ENCODE measurements around the gene SH3GLB2.

The SH3GLB2 gene

DNA sequence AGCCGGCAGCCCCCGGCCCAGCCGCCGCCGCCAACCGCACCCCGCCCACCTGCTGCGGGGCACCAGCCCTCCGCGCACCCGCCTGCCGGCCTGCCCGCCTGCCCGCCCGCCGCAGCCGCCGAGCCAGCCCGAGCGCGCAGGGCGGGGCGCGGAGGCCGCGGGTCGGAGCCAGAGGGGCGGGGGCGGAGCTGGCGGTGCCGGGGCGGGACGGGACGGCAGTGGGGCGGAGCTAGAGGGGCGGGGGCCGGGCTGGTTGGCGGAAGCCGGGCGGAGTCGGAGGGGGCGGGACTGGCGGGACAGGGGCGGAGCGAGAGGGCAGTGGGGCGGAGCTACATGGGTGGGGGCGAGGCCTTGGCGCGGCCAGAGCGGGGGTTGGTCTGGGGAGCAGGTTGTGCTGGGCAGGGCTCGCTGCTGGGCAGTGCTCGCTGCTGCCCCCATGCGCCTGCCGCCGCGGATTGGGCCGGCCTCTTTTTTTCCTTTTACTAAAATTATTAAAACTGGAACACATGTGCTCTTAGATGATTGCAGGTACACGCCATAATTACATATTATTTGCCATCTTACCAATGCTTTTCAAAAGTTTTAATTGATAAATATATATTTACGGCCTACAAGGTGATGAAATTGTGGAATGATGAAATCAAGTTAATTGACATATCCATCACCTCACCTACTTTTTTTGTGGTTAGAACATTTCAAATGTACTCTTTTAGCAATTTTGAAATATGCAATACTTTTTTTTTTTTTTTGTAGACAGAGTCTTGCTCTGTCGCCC lies at the start of gene SH3GLB2:
TSS of gene SH3GLB2 (minus strand) at position 140 of the 775 bp plus-strand sequence. CDS start 177 bp downstream, outside the sequence.
- in situ Hi-C loops (cut with MboI; ENCODE audit: low sequenced_read_pairs) = no loop called here

DNA sequence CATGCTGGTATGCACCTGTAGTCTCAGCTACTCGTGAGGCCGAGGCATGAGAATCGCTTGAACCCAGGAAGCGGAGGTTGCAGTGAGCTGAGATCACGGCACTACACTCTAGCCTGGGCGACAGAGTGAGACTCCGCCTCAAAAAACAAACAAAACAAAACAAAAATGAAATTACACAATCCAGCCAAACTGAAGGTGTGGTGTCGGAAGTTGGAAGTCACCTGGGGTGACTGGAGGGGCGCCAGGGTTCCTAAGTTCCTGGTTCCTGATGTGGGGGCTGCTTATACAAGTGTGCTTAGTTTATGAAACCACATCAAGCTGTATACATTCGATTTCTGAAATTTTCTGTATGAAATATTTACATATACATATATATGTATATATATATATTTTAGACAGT lies 49.1 kb upstream of the SH3GLB2 start:
- in situ Hi-C loops (cut with MboI; ENCODE audit: low sequenced_read_pairs) = no loop called here

DNA sequence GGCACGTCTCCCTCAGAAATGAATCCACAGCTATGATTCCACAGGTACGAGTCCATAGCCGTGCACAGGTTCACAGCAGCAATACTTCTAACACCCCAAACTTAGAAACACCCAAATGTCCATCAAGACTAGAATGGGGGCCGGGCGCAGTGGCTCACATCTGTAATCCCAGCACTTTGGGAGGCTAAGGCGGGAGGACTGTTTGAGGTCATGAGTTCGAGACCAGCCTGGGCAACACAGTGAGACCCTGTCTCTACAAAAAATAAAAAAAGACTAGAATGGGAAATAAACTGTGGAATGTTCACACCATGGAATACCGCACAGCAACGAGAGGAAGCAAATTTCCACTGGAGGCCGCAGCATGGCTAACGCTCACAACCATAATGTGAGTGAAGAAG lies 48.5 kb upstream of the SH3GLB2 start:
- in situ Hi-C loops (cut with MboI; ENCODE audit: low sequenced_read_pairs) = no loop called here

DNA sequence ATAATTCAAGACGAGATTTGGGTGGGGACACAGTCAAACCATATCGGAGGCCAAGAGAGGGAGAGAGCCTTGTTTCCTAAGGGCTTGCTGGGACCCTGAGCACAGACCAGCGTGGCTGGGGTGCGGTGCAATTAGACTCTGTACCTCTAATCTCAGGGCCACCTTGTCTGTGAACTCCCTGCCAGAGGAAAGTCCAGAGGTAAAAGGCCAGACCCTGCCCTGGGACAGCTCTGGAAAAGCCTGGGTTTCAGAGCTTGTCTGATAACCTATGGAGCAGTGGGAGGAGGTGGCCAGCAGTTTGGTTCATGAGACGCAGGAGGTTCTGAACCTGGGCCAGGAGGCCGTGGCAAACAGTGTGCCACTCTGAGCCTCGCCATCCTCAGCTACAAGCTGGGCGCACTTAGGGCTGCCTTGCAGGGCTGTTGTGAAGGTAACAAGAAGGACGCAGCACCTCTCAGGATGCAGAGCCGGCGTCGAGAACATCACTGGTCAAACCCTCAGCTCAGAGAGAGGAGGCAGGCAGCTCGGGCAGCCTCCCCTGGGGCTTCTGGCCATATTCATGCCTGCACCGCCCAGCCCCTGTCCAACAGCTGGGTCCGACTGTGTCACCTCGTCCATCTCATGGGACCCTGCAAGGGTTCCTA lies 48.0 kb upstream of the SH3GLB2 start:
- in situ Hi-C loops (cut with MboI; ENCODE audit: low sequenced_read_pairs) = no loop called here

DNA sequence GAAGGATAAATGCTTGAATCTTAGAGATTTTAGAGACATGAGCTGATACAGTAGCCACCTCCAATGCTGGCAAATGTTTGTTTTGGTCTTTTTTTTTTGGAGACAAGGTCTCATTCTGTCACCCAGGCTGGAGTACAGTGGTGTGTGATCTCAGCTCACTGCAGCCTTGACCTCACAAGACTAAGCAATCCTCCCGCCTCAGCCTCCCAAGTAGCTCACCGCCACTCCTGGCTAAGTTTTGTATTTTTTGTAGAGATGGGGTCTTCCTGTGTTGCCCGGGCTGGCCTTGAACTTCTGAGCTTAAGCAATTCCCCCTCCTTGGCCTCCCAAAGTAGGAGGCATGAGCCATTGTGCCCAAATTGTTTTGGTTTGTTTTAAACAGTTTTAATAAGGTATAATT lies 46.0 kb upstream of the SH3GLB2 start:
- in situ Hi-C loops (cut with MboI; ENCODE audit: low sequenced_read_pairs) = no loop called here

DNA sequence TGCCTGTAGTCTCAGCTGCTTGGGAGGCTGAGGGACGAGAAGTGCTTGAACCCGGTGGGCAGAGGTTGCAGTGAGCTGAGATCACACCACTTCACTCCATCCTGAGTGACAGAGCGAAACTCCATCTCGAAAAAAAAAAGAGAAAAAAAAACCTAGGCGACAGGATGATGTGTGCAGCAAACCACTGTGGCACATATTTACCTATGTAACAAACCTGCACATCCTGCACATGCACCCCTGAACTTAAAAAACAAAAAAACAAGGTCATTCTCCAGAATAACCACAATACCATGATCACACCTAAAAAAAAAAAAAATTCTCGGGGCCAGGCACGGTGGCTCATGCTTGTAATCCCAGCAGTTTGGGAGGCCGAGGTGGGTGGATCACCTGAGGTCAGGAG lies 45.3 kb upstream of the SH3GLB2 start:
- in situ Hi-C loops (cut with MboI; ENCODE audit: low sequenced_read_pairs) = no loop called here

DNA sequence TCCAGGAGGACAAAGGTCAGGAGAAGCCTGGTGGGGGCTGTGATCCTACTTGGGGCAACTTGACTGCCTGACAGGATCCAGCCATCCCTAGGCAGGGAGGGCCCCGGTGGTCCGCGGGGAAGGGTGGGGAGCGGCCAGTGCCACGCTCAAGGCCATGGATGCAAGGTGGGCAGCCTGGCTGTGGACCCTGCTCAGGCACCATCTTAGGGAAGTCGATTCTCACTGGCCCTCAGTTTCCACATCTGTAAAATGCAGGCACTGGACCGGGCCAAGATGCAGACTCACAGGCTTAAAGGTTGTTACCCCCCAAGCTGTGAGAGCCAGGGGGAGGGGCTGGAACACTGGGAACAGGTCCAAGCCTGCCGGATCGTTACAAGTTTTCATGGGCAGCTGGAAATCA lies 44.0 kb upstream of the SH3GLB2 start:
- in situ Hi-C loops (cut with MboI; ENCODE audit: low sequenced_read_pairs) = no loop called here

DNA sequence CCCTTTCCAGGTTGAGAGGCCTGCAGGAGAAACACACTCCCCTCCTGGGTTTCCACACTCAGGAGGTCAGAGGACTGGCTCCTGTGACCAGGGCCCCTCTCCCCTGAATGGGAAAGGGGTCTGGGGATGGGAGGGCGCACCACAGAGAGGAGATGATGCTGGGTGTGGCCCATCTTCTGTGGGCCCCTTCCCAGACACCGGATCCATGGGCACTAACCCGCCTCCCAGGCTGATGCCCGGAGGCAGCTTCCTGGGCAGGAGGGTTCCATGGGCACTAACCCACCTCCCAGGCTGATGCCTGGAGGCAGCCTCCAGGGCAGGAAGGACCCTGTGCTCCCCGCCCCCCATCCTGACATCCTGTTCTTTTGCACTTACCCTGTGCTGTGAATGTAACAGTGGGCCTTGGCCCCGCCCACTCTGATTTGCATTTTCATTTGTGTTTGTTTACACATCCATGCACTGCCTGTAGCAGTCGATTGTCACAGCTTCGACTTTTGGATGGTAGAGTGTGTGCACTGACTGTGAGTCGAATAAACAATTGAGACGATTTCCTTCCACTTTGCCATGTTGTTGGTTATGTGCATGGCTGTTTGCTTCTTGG lies 43.5 kb upstream of the SH3GLB2 start:
- in situ Hi-C loops (cut with MboI; ENCODE audit: low sequenced_read_pairs) = no loop called here

DNA sequence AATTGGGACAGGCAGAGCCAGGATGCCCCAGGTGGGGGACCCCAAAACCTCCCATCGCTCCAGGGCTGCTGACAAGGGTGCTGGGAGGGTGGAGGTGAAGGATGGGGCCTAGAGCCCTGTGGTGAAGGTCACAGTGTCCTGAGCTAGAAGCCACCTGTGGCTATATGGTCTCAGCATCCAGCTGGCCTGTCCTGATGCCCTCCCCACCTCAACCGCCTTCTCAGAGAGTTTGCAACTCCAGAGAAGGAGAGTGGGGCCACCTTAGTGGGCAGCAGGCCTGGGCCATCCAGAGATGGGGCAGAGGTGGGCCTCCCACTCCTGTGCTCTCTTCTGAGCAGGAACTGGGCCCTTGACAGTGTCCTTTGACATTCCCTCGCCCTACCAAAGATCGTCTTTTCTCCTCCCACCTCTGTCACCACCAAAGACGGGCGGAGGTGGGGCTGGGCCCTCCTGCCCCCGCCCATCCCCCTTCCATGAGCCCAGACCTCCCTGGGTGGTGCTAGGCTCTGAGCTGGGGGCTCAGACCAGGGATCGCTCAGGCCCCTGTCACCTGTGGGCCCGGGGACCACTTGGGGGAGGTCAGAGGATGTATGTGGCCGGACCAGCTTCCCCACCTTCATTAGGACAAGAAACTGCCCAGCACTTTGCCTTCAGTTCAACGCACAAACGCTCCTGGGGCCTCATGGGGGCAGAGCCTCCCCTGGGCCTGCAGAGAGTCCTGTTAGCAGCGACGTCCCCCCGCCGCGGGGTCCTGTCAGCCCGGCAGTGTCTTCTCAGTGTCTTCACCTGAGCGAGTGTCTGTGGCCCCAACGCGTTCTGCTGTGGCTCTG lies 42.8 kb upstream of the SH3GLB2 start:
- in situ Hi-C loops (cut with MboI; ENCODE audit: low sequenced_read_pairs) = no loop called here

DNA sequence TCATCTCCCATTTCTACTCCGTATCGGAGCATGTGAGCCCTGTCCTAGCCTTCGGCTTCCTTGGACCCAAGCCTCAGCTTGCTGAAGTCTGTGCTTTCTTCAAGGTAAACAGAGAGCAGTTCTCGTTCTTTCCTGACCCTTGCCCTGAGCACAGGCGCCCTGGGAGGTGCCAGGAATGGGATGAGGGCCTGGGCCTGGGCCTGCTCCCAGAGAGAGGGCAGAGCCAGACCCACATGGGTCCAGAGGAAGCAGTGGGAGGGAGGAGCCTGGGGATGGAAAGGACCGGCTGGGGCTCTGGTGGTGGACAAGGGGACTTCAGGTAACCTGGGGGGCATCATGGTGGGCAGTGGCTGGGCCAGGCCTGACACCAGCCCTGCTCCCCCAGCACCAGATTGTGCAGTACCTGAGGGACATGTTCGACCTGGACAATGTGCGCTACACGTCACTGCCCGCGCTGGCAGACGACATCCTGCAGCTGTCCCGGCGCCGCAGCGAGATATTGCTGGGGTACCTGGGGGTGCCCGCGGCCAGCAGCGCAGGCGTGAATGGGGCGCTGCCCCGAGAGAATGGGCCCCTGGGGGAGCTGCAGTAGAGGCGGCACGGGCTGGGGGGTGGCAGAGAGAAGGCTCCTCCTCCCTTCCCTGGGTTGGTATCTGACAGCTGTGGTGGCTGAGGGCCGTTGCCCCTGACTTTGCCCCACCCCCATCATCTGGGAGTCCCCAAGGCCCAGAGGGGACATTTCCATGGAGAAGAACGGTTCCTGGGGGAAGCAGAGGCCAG lies 41.9 kb upstream of the SH3GLB2 start:
- in situ Hi-C loops (cut with MboI; ENCODE audit: low sequenced_read_pairs) = no loop called here

DNA sequence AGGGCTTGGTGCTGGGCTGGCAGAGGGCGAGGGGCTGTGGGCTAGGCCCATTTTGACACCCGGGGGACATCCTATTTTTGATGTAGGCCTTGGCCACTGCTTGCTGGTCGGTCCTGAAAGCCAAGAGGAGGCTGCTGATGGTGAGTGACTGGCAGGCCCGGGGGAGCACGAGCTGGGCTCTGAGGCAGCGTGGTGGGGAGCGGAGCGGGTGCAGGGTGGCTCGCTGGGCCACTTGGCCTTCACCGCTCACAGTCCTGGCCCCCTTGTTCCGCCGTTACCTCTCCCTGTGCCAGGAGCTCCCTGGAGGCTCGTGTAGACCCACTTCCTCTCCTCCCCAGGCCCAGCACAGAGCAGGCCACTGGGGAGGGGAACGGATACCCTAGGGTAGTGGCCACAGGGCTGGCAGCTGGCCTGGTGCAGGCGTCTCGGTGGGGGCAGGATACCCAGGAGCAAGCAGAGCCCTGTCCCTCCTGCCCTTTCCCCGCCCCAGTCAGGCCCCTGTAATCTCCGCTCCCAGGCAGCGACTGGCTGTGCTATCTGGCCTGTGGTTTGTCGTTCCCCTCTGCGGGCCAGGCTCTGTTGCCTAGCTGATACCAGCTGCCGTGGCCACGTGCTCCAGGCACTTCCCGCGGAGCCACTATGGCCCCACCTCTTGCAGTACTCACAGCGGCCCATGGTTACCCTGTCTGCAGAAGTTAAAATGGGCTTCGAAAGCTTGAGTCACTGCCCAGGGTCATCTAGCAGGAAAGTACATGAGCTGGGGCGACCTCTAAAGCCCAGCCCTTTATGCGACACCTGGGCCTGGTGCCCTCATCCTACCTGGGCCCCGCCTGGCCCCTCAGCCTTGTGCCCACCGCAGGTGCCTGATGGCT lies 41.1 kb upstream of the SH3GLB2 start:
- in situ Hi-C loops (cut with MboI; ENCODE audit: low sequenced_read_pairs) = no loop called here

DNA sequence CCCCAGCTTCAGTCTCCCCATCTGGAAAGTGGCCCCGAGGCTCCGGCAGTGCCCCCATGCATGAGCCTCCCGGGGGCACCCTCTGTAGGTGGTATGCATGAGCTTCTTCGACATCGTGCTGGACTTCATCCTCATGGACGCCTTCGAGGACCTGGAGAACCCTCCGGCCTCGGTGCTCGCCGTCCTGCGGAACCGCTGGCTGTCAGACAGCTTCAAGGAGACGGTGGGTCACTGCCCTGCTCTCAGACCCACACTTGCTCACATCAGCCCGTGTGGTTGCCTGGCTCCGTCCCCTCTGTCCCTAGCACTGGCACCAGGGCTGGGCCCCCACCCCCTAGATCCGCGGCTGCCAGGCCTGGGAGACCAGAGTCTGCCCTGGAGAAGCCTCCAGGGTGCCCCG lies 40.0 kb upstream of the SH3GLB2 start:
- in situ Hi-C loops (cut with MboI; ENCODE audit: low sequenced_read_pairs) = no loop called here

DNA sequence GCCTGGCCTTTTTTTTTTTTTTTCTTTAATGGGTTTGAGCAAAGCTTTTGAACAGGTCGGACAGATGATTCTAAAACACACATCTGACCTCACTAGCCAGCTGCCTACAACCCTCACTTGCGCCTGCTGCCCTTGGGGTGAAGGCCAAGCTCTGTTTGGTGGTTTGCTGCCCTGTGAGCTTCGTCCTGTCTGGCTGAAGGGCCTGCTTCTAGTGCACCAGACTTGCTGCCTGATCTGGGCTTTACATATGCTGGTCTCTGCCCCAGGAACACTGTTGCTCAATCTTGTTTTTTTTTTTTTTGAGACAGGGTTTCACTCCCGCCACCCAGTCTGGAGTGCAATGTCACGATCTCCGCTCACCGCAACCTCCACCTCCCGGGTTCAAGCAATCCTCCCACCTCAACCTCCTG lies 36.4 kb upstream of the SH3GLB2 start:
- in situ Hi-C loops (cut with MboI; ENCODE audit: low sequenced_read_pairs) = no loop called here

DNA sequence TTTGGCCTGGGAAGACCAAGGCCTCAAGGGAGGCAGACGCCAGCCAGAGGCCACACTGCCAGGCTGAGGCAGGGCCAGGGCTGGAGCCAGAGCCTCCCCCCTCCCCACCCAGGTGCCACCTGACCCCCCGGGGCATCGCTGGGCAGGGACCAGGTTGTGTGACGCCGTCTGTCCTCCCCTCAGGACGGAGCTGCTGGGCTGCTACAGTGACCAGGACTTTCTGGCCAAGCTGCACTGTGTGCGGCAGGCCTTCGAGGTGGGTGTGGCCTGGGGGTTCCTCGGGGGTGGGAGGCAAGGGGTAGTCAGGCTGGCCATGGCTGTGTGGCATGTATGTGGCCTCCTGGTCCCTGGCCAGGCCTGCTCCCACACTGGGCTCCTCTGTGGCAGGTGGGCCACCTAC lies 34.9 kb upstream of the SH3GLB2 start:
- in situ Hi-C loops (cut with MboI; ENCODE audit: low sequenced_read_pairs) = no loop called here

DNA sequence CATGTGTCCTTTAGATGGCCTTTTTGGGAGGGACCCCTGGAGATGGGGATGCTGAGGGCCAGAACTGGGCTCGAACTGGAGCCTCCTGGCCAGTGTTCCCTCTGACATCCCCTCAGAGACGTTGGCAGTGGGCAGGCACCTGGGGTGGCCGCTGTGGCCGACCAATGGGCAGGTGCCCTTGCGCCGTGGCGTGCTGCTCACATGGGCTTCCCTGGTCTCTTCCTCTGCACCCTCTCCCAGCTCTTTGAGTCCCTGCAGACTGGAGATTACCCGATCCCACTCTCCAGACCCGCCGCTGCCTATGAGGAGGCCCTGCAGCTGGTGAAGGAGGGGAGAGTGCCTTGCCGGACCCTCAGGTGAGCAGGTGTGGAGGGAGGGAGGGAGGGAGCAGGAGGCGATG lies 32.9 kb upstream of the SH3GLB2 start:
- in situ Hi-C loops (cut with MboI; ENCODE audit: low sequenced_read_pairs) = no loop called here

DNA sequence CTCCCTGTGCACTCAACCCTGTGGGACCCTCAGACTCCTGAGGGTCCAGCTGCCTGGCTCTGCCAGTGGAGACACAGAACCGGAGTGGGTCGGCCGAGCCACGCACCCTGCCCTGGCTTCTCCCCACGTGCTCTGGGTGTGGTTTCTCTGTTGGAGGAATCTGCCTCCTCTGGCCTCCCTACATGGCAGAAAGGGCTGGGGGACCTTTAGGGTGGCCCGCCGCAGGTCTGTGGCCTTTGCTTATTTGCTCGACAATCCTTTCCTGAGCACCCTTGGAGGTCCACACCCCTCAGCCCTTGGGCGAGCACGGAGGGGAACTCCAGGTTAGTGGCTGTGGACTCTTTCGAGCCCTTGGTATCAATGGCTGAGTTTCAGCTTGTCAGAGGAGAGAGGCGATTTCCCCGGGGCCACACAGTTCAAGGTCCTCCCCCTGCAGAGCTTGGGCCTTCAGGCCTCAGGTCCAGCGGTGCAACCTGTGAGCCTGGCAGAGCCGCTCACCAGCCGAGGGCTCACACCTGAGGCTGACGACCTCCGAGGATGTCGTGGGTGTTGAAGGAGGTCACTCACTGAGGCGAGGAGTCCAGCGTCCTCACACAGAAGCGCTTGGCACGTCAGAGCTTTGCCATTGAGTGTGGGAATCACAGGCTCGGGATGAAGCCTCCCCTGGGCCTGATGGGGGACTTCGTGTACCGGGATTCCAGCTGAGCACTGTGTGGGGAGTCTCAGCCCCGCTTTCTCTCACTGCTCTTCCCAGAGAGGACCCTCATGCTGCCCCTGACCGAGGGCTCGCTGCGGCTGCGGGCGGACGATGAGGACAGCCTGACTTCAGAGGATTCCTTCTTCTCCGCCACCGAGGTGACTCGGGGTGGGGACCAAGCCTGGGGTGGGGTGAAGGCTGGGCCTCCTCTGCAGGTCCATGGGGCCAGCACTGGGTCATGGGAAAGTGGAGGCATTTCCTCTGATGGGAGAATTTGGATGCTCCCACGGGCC lies 32.0 kb upstream of the SH3GLB2 start:
- in situ Hi-C loops (cut with MboI; ENCODE audit: low sequenced_read_pairs) = no loop called here

DNA sequence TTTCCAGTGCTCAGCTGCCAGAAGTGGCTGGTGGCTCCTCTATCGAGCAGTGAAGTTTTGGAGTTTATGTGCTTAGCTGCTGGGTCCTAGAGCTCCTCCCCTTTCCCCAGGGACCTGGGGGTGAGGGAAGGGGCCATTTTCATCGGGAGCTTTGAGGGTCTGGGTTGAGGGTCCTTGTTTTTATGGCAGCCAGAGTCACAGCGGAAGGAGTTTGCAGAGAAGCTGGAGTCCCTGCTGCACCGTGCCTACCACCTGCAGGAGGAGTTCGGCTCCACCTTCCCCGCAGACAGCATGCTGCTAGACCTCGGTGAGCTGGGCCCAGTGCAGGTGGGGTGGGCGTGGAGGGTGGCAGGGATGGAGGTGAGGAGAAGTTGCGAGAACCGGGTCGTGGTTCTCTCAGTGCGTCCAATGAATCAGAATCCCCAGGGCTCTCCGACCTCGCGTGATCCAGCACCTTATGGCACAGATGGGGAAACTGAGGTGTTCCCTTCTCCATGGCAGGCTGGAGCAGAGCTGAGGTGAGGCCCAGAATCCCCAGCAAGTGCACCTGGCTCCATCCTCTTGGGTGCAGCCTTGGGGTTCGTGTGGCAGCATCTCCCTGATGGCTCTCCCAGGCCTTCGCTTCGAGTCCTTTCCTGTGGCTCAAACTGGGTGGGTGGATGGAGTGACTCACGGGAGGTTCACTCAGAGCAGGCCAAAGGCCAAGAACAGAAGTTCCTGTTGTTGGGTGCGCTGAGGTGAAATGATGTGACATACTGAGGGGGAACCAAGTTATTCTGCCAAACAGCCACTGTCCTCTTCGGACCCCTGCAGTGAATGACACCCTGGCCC lies 31.0 kb upstream of the SH3GLB2 start:
- in situ Hi-C loops (cut with MboI; ENCODE audit: low sequenced_read_pairs) = no loop called here

All from hTERT RPE-1 (cell line).